Stimulated activated CD4-positive, alpha-beta T cell treated with anti-CD3 and anti-CD28 coated beads, TNF-alpha, amount 100 ng/mL, for 24 hours (primary cell): ENCODE results near the gene NFIB.
A peak's percentile ranks its signal among the peaks of the same experiment; 100 is the strongest.

ENCODE experiments used
- DNase-seq, 3 experiments: peaks; one replicate each; pipeline ENCODE4 v3.0.0-alpha.2; 2020; ENCODE audit warnings: low read depth in 3 of 3

The NFIB gene

GRCh38 chr9:14344941-14345353 lies 31.0 kb upstream of the NFIB start:
- no peak for DNase-seq

GRCh38 chr9:14344053-14344524 lies 30.1 kb upstream of the NFIB start:
- DNase-seq: no peak

GRCh38 chr9:14343261-14344031 lies 29.5 kb upstream of the NFIB start:
- no peak for DNase-seq

GRCh38 chr9:14342736-14343135 lies 28.8 kb upstream of the NFIB start:
- no peak for DNase-seq

GRCh38 chr9:14341437-14342122 lies 27.6 kb upstream of the NFIB start:
- DNase-seq: no peak

GRCh38 chr9:14340994-14341393 lies 27.1 kb upstream of the NFIB start:
- DNase-seq: no peak

GRCh38 chr9:14340219-14340873 lies 26.4 kb upstream of the NFIB start:
- DNase-seq: no peak

GRCh38 chr9:14339746-14340145 lies 25.8 kb upstream of the NFIB start:
- DNase-seq: no peak

- DNase-seq: no peak
These were observed 23.7 kb upstream of the NFIB start for GRCh38 chr9:14337615-14338014.

- no peak for DNase-seq
These were observed 22.3 kb upstream of the NFIB start for GRCh38 chr9:14336244-14336643.

GRCh38 chr9:14331120-14331519 lies 17.2 kb upstream of the NFIB start:
- DNase-seq: no peak

GRCh38 chr9:14327036-14327435 lies 13.1 kb upstream of the NFIB start:
- DNase-seq: no peak

GRCh38 chr9:14326264-14326826 lies 12.4 kb upstream of the NFIB start:
- no peak for DNase-seq

- no peak for DNase-seq
These were observed 11.2 kb upstream of the NFIB start for GRCh38 chr9:14325147-14325546.

GRCh38 chr9:14323985-14324650 lies 10.2 kb upstream of the NFIB start:
- DNase-seq: no peak

GRCh38 chr9:14323083-14323971 lies 9.4 kb upstream of the NFIB start:
- DNase-seq: no peak

- peak; percentile 31 to 76 (median 63) for DNase-seq
These were observed 8.5 kb upstream of the NFIB start for GRCh38 chr9:14322211-14323082.

- DNase-seq: no peak
These were observed 7.7 kb upstream of the NFIB start for GRCh38 chr9:14321517-14322130.
